Esophagus squamous epithelium (tissue), 5 donors: ENCODE data around the gene ZGPAT. TPM values are rescaled to one million over a fixed set of nuclear protein-coding genes. Genes with fewer than 3 reads are reported as not detected.
A peak's percentile ranks its signal among the peaks of the same experiment; 100 is the strongest.

Experiments
- DNase-seq: peaks from one replicate; lab custom pipeline; 2025; lab: John Stamatoyannopoulos, UW
- H3K27ac ChIP-seq, 4 donors: fragments of 200-600 bp; sonication (generic); one replicate each; pipeline ENCODE4 v1.5.1; 2016 to 2019; ENCODE audit warnings: mild to moderate bottlenecking in 1 of 4
- H3K27me3 ChIP-seq, 4 donors: fragments of 200-600 bp; sonication (generic); 1 replicate in 3 of 4; 2 replicates in 1 of 4; pipeline versions ENCODE4 v1.5.1 to v1.6.0; 2017 to 2021; ENCODE audit warnings: antibody characterized with exemption in 1 of 4
- H3K36me3 ChIP-seq, 3 donors: fragments of 200-600 bp; sonication (generic); one replicate each; pipeline ENCODE4 v1.5.1; 2016 to 2019
- H3K4me1 ChIP-seq, 3 donors: fragments of 200-600 bp; sonication (generic); one replicate each; pipeline ENCODE4 v1.5.1; 2017 to 2019
- H3K4me3 ChIP-seq, 4 donors: fragments of 200-600 bp; sonication (generic); 1 replicate in 3 of 4; 2 replicates in 1 of 4; pipeline ENCODE4 v1.5.1; 2016 to 2019; ENCODE audit warnings: mild to moderate bottlenecking in 2 of 4, moderate library complexity in 1 of 4
- H3K9me3 ChIP-seq, 3 donors: fragments of 200-600 bp; sonication (generic); one replicate each; pipeline ENCODE4 v1.5.1; 2016 to 2019
- CTCF ChIP-seq, 6 experiments: fragments of 450-650 bp in 4 of 6; fragments of 200-600 bp in 2 of 6; sonication (generic) in 2 of 6; IDR thresholded peaks; one replicate each; pipeline ENCODE4 v1.5.1; 2016 to 2019; ENCODE audit warnings: antibody characterized with exemption in 6 of 6, mild to moderate bottlenecking in 4 of 6, moderate library complexity in 4 of 6
- POLR2A ChIP-seq, 4 donors: fragments of 450-650 bp; IDR thresholded peaks; one replicate each; pipeline ENCODE4 v1.6.1; 2017; ENCODE audit warnings: antibody characterized with exemption in 4 of 4, mild to moderate bottlenecking in 4 of 4, moderate library complexity in 3 of 4
- WGBS, 2 donors: methylation state at CpG; one replicate each; pipeline ENCODE4 v1.1.5; 2018; 5-methylcytosine and 5-hydroxymethylcytosine counted together
- intact Hi-C: fragments of 100-400 bp; cut with DNase I; formaldehyde crosslinking; loops from one replicate; pipeline ENCODE4 v1.15.0; 2022
- total RNA-seq, 4 donors: library from RNA; depleted of rRNA; stranded (reverse); fragments of >200 nt; gene quantifications; one replicate each; pipeline ENCODE4 v1.1.0, GENCODE V29; 2016
- donor health status: DM: yes; HTN: yes; CAD: no.

ZGPAT gene
- total RNA-seq, 4 donors from 2014 or later: 25.4 to 31.9 (median 28.3) TPM

GRCh38 chr20:63697357-63697867 is 10.4 kb upstream of the ZGPAT start:
- DNase-seq: no peak
- WGBS, 2 donors: 66% methylated on average over 3 of the region's 7 CpGs; no CpG with 5 or more reads in 1 of the 2 donors
- TF ChIP-seq POLR2A (IDR thresholded peaks at IDR 0.05) (no peak), CTCF (IDR thresholded peaks at IDR 0.05) (no peak)
- Histone ChIP-seq H3K27me3 (no peaks in the 10 kb centered on the region), H3K4me1 (peaks cover 32 to 65% (median 62%) of the 10 kb centered on the region in 3 donors), H3K4me3 (peak overlapping the region; percentile 9 to 59 (median 29)), H3K9me3 (no peaks in the 10 kb centered on the region), H3K27ac (peak overlapping the region in 2 of 4 donors; percentile 49 to 63), H3K36me3 (peaks cover 0 to 11% (median 0%) of the 10 kb centered on the region in 3 donors)
- intact Hi-C loops: no loop called here

- intact Hi-C loops: no loop called here
- peak overlapping the region in 2 of 4 donors; percentile 43 to 59 for H3K4me3 ChIP-seq
- H3K27me3 ChIP-seq: no peaks in the 10 kb centered on the region
- no peak for TF ChIP-seq CTCF (IDR thresholded peaks at IDR 0.05)
- no peak for TF ChIP-seq POLR2A (IDR thresholded peaks at IDR 0.05)
- H3K27ac ChIP-seq: peak overlapping the region in 2 of 4 donors; percentile 49 to 81
- WGBS, 2 donors: 71 to 83% methylated on average over 7 to 16 of the region's 40 CpGs
- H3K4me1 ChIP-seq: peaks cover 32 to 60% (median 58%) of the 10 kb centered on the region in 3 donors
- peaks cover 0 to 17% (median 0%) of the 10 kb centered on the region in 3 donors for H3K36me3 ChIP-seq
- no peaks in the 10 kb centered on the region for H3K9me3 ChIP-seq
- DNase-seq: no peak
Measured at GRCh38 chr20:63697868-63698545, 9.8 kb upstream of the ZGPAT start.

GRCh38 chr20:63698739-63699465 is 8.9 kb upstream of the ZGPAT start:
- WGBS, 2 donors: 20% methylated on average over 1 of the region's 19 CpGs; no CpG with 5 or more reads in 1 of the 2 donors
- peaks cover 32 to 60% (median 58%) of the 10 kb centered on the region in 3 donors for H3K4me1 ChIP-seq

GRCh38 chr20:63699466-63700198 is 8.2 kb upstream of the ZGPAT start:
- Histone ChIP-seq H3K4me1 (peaks cover 32 to 55% (median 53%) of the 10 kb centered on the region in 3 donors), H3K9me3 (no peaks in the 10 kb centered on the region), H3K36me3 (peaks cover 0 to 30% (median 9%) of the 10 kb centered on the region in 3 donors), H3K27ac (peak overlapping the region; percentile 35 to 89 (median 73)), H3K27me3 (no peaks in the 10 kb centered on the region), H3K4me3 (peak overlapping the region in 1 of 4 donors; percentile 59)
- 50 to 92% methylated on average over 2 to 3 of the region's 24 CpGs for WGBS, 2 donors
- no peak for TF ChIP-seq POLR2A (IDR thresholded peaks at IDR 0.05)
- TF ChIP-seq CTCF (IDR thresholded peaks at IDR 0.05): no peak
- DNase-seq: no peak
- intact Hi-C loops: no loop called here

More at GRCh38 chr20:63698739-63699465, 8.9 kb upstream of the ZGPAT start:
- Histone ChIP-seq H3K36me3 (peaks cover 0 to 26% (median 1%) of the 10 kb centered on the region in 3 donors), H3K9me3 (no peaks in the 10 kb centered on the region), H3K27me3 (no peaks in the 10 kb centered on the region), H3K27ac (peak overlapping the region; percentile 35 to 89 (median 73)), H3K4me3 (peak overlapping the region in 1 of 4 donors; percentile 59)
- intact Hi-C loops: no loop called here
- TF ChIP-seq CTCF (IDR thresholded peaks at IDR 0.05): no peak
- TF ChIP-seq POLR2A (IDR thresholded peaks at IDR 0.05): no peak
- no peak for DNase-seq
